ENCODE results near the gene PDE11A. TPM values are rescaled to one million over a fixed set of nuclear protein-coding genes. Genes with fewer than 3 reads are reported as not detected.

The PDE11A gene
- total and polyA plus RNA-seq, 2 of the 8 experiments (the other 6 are each of a cell fraction or from before 2014, with no cell fraction given) = 0.19 to 0.23 TPM

GRCh38 chr2:177693658-177694339 lies 378.8 kb downstream of the PDE11A start:
- Histone ChIP-seq H3K18ac (ENCODE audit: extremely low read depth, low read length) (no peak overlapping the region), H4K5ac (ENCODE audit: insufficient read length, low read depth, low read length) (no peak overlapping the region), H3K79me1 (ENCODE audit: low read depth, low read length) (no peaks in the 10 kb centered on the region), H4K20me1 (replicated peaks in 1 of 2; ENCODE audit: control insufficient read depth in 1 of 2, insufficient read depth in 2 of 2, low read length in 2 of 2) (no peaks in the 10 kb centered on the region), H2AK5ac (ENCODE audit: low read depth, low read length) (no peak overlapping the region), H2BK12ac (ENCODE audit: low read depth, low read length) (no peak overlapping the region), H2BK120ac (replicated peaks; ENCODE audit: low read depth, low read length) (no peak overlapping the region), H3K56ac (replicated peaks; ENCODE audit: insufficient read length, low read depth, low read length) (no peak overlapping the region), H3K79me2 (ENCODE audit: control insufficient read depth in 1 of 2, insufficient read depth in 2 of 2, low read length in 2 of 2) (no peaks in the 10 kb centered on the region), H3K9me3 (ENCODE audit: insufficient read depth in 2 of 2, low read depth in 1 of 2, low read length in 1 of 2) (no peaks in the 10 kb centered on the region), H2BK15ac (ENCODE audit: low read length) (no peak overlapping the region), H3K36me3 (ENCODE audit: control insufficient read depth in 2 of 4, insufficient read depth in 4 of 4, low read length in 3 of 4) (no peaks in the 10 kb centered on the region), H2BK5ac (ENCODE audit: low read depth, low read length) (no peak overlapping the region), H3K4me1 (replicated peaks in 1 of 4; ENCODE audit: control insufficient read depth in 3 of 4, insufficient read depth in 4 of 4, low read length in 3 of 4) (peaks cover 0 to 7% (median 1%) of the 10 kb centered on the region in 4 experiments; a peak in 2 of 7 replicates), H4K91ac (replicated peaks; ENCODE audit: insufficient read length, low read length) (no peak overlapping the region), H3K23me2 (ENCODE audit: low read depth, low read length) (no peaks in the 10 kb centered on the region), H3K4me2 (ENCODE audit: insufficient read depth in 1 of 2, low read depth in 2 of 2, low read length in 2 of 2) (no peak overlapping the region), H3K4me3 (ENCODE audit: extremely low read depth in 1 of 4, insufficient read depth in 2 of 4, low read depth in 3 of 4, low read length in 4 of 4) (no peak overlapping the region), H3K14ac (ENCODE audit: insufficient read length) (no peak overlapping the region), H4K8ac (ENCODE audit: extremely low read depth, insufficient read depth, low read length) (no peak overlapping the region), H3K27ac (ENCODE audit: low read depth, low read length) (no peak overlapping the region), H3K9ac (replicated peaks in 1 of 4; ENCODE audit: extremely low read depth in 1 of 4, low read depth in 3 of 4, low read length in 3 of 4) (no peak overlapping the region), H3K4ac (replicated peaks; ENCODE audit: insufficient read length, low read depth, low read length) (no peak overlapping the region), H3K23ac (ENCODE audit: insufficient read length) (no peak overlapping the region), H2BK20ac (ENCODE audit: low read length) (no peak overlapping the region), H2AFZ (ENCODE audit: low read length) (no peak overlapping the region), H3K27me3 (replicated peaks in 1 of 4; ENCODE audit: control insufficient read depth in 3 of 4, extremely low read depth in 1 of 4, insufficient read depth in 3 of 4, low read length in 3 of 4) (no peaks in the 10 kb centered on the region)
- no peak for DNase-seq (ENCODE audit: low read depth in 1 of 2, low spot score in 2 of 2)
- TF ChIP-seq EGR1 (IDR thresholded peaks at IDR 0.05; ENCODE audit: borderline replicate concordance, low read depth, low read length) (no peak), ASH2L (IDR thresholded peaks at IDR 0.05; ENCODE audit: low read length) (no peak), POLR2AphosphoS5 (IDR thresholded peaks at IDR 0.05; ENCODE audit: low read depth, low read length) (no peak), RAD21 (IDR thresholded peaks at IDR 0.05 in 1 of 2, conservative IDR thresholded peaks at IDR 0.05 in 1 of 2; ENCODE audit: low read depth in 2 of 2, low read length in 2 of 2) (no peak), MAFK (IDR thresholded peaks at IDR 0.05; ENCODE audit: low read depth, low read length) (no peak), TBP (IDR thresholded peaks at IDR 0.05; ENCODE audit: low read depth, low read length) (no peak), FOSL1 (IDR thresholded peaks at IDR 0.05; ENCODE audit: insufficient read depth, low read depth, low read length) (no peak), BRCA1 (IDR thresholded peaks at IDR 0.05; ENCODE audit: low read depth, low read length) (no peak)
- ChIA-PET CTCF (ENCODE audit: partially characterized antibody) (interaction anchor here (0.8 to 3.6 kb wide), 7 partner anchors 14 to 398 kb away, joined by 3 to 10 read pairs (median 3); no protein-coding TSS in a partner anchor), POLR2A (ENCODE audit: partially characterized antibody) (no interaction called here)
- 97% methylated on average over 7 of the region's 7 CpGs; no CpG with 5 or more reads in 1 of the 2 experiments for WGBS, 2 experiments (ENCODE audit: extremely low coverage in 1 of 2, insufficient coverage in 1 of 2, insufficient read length in 1 of 2, insufficient replicate concordance in 2 of 2, low coverage in 1 of 2, low lambda C conversion rate in 2 of 2, missing lambda C conversion rate in 1 of 2)
- no peak for FAIRE-seq

All from H1 (cell line).